ENCODE data around the gene MNAT1.

DNA sequence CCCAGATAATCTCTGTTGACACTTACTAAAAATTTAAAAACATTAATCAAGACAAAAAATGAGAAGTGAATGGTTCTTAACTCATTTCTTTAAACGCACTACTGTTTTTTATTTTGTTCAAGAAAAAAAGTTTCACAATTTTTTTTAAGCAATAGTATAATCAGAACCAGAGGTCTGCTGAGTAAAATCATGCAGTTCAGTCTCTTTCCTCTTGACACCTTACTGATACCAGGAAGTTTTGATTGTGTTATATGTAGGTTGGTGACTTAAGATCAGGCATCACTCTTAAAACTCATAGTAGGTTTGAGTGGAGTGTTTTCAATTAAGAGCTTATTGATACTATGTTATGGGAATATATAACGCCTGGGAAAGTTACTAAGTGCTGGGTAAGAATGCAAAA lies 125.0 kb downstream of the MNAT1 start:
- TF ChIP-seq, protein P1, sequence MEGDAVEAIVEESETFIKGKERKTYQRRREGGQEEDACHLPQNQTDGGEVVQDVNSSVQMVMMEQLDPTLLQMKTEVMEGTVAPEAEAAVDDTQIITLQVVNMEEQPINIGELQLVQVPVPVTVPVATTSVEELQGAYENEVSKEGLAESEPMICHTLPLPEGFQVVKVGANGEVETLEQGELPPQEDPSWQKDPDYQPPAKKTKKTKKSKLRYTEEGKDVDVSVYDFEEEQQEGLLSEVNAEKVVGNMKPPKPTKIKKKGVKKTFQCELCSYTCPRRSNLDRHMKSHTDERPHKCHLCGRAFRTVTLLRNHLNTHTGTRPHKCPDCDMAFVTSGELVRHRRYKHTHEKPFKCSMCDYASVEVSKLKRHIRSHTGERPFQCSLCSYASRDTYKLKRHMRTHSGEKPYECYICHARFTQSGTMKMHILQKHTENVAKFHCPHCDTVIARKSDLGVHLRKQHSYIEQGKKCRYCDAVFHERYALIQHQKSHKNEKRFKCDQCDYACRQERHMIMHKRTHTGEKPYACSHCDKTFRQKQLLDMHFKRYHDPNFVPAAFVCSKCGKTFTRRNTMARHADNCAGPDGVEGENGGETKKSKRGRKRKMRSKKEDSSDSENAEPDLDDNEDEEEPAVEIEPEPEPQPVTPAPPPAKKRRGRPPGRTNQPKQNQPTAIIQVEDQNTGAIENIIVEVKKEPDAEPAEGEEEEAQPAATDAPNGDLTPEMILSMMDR (IDR thresholded peaks at IDR 0.05) = no peak
- no peak for TF ChIP-seq POLR2A (IDR thresholded peaks at IDR 0.05)

Data from testis (tissue), 2 donors.